GM19240 (cell line): ENCODE measurements around the gene THSD1.
"Not testable (repeated sequence)": the region's sequence is repeated elsewhere in the genome, so short reads cannot be mapped to it uniquely, and the experiment has no call there.

Experiments used
- DNase-seq: peaks from one replicate; pipeline ENCODE4 v3.0.0; 2011; ENCODE audit warnings: low spot score; ENCODE audit not compliant: insufficient read length

Gene THSD1

DNA sequence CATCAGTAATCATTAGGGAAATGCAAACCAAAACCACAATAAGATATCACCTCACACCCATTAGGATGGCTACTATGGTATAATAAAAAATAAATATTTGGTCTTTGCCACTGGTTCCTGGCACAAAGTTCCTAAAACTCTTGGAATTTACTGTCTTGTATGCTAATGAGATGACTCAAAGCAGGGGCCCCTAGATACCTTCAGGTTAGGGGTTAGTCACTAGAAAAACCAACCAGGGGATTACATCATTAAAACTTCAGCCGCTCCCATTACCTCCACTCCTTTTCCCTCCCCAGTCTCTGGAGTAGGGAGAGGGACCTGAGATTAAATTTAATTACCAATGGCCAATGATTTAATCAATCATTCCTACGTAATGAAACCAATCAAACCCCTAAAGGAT is 49.6 kb downstream of the THSD1 start:
- no peak for DNase-seq

DNA sequence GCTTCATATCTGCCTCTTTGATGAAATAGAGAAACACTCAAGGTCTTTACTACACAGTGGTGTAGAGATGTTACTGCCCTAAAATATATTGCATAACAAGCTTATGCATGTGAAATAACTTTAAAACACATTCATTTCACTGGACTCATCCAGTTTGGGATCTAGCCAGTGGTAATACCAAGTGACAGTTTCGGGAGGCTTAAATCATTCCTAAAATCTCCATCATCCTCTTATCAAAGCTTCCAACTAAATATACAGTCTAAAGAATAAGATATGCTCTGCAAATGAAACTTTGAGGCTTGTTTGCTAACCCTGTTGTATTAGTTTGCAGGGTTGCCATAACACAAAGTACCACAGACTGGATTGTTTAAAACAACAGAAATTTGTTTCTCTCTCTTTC is 52.8 kb downstream of the THSD1 start:
- DNase-seq, result no peak

DNA sequence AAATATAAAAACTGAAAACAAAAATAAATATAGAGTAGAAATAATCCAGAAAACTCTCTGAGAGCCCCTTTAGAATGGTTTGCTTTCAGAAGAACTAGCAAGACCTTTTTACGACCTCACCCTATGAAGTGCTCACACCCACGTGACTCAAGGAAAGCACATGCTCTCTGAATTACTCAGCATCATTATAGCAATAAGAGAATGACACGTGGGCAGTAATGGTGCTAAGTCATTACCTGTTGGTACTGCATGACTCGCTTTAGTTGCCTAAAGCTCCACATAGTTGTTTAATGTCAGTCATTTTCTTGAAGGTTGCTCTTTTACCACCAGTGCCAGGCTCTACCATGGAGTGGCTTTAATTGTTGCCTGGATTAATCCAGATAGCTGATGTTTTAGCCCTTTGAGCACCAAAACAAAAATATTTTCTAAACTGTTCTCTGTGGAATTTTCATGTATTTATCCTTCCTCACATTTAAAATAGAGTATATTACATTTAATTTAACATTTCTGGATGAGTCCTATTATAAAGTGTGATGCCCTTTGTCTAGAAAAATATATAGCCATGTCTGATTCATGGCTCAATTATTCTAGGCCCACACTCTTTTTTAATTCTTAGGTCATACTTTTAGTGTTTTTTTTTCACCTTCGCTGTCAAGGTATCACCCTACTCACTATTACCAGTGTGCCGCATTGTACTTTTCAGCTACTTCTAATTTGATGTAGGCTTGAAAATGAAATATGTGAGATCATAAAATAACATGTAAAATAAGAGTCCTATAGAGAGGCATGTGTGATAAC is 56.8 kb downstream of the THSD1 start:
- no peak for DNase-seq

DNA sequence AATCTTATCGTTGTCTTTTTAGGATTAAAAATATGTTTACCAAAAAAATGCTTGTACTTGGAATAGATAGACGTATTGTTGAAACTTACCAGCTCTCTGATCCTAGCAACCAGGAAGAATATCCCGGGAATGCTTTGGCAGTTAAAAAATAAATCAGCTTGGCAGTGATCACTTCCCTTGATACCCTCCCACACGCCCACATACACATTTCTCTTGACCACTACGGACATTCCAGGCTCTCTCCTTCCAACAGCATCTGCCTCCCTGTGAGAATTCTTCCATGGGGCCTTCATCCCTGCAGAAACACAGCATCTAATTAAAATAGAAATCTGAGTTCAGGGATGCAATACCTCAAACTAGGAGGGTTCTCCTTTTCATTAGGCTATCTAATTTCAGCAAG is 57.9 kb downstream of the THSD1 start:
- DNase-seq, result no peak

DNA sequence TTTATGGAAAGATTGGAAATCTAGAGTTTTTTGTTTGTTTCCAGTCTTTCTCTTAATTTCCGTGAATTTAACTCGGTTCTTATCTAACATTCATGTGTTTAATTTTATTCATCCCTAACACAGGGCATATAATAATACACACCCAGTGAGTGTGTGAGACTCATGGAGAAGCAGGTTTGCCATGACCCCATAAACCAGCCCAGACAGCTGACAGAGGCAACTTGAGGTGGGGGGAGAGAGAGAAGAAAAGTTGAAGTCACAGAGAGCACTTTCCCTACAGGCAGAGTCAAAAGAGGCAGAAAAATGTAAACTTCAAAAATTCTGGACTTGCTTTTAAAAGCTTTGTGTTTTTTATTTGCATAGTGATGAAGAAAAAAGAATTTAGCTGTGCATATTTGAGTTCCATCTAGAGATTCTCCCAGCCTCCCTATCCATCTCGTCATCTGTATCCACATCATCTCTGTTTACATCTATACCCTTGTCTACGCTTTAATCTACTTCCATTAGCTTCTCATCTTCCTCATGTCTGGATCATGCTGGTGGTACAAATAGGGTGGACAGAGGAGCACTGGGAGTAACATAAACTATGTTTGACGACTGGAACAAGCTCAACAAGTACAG is 60.2 kb downstream of the THSD1 start:
- no peak for DNase-seq

DNA sequence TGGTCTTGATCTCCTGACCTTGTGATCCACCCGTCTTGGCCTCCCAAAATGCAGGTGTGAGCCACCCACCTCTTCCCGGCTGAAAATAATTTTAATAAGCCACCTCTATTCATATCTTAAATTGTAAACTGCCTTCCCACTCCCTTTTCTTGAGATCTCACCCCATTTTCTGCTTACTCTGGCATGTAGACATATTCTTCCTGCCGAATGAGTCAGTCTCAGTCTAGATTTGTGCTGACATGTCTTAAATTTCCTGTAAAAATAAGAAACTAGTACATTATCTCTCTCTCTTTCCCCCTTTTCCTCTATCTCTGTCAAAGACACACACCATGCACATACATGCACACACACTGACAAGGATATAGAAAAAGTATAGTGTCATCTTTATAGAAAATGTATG is 60.9 kb downstream of the THSD1 start:
- DNase-seq, result no peak

DNA sequence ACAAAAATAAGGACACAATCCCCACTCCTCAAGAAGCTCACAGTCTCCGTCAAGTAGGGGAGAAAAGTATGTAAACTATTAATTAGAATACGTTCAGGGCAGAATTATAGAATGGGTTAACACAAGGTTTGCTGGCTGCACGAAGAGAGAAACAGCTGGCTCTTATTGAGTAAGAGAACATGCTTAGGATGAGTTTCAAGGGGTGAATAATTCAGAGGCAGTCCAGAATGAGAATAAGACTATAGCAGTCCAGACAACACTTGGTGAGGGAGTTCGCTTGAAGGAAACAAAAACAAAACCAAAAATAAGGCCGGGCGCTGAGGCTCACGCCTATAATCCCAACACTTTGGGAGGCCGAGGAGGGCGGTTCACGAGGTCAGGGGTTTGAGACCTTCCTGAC is 61.9 kb downstream of the THSD1 start:
- DNase-seq, result no peak

DNA sequence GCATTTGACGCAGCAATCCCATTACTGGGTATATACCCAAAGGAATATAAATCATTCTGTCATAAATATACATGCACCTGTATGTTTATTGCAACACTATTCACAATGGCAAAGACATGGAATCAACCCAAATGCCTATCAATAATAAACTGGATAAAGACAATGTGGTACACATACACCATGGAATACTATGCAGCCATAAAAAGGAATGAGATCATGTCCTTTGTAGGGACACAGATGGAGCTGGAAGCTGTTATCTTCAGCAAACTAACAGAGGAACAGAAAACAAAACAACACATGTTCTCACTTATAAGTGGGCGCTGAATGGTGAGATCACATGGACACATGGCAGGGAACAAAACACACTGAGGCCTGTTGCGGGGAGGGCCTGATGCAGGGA is 63.8 kb downstream of the THSD1 start:
- DNase-seq, result not testable (repeated sequence)

DNA sequence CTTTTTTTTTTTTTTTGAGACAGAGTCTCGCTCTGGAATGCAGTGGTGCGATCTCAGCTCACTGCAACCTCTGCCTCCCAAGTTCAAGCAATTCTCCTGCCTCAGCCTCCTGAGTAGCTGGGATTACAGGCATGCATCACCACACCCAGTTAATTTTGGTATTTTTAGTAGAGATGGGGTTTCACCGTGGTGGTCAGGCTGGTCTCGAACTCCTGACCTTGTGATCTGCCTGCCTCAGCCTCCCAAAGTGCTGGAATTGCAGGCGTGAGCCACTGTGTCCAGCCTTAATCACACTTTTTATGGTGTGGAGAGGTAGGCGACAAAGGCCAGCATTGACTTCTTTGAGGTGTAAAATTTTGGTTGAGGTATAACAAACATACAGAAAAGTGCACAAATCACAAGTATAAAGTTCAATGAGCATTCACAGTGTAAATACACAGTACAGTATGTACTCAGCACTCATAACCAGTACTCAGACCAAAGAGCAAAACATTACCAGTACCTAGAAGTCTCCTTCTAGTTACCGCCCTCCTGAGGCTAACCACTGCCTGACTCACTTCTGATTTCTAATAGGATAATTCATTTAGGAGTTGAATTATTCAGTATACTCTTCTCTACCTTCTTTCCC is 68.0 kb downstream of the THSD1 start:
- DNase-seq, result not testable (repeated sequence)

DNA sequence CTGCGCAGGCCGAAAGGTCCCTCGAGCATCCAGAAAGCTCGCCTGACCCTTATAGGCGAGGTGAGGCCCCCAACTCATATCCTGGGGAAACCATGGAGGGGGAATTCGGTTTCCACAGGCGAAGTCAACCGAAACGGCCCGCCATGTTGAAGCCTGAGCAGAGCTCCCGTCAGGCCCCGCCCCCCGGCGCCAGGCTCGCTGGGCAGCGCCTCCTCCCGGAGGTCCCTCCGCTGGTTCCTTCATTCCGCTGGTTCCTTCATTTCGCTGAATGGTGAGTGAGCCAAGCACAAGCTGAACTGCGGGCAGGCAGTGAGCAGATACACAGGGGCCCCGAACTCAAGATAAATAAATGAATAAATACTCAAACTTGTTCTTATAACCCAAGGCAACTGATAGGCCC is 71.9 kb downstream of the THSD1 start:
- DNase-seq, result not testable (repeated sequence)

DNA sequence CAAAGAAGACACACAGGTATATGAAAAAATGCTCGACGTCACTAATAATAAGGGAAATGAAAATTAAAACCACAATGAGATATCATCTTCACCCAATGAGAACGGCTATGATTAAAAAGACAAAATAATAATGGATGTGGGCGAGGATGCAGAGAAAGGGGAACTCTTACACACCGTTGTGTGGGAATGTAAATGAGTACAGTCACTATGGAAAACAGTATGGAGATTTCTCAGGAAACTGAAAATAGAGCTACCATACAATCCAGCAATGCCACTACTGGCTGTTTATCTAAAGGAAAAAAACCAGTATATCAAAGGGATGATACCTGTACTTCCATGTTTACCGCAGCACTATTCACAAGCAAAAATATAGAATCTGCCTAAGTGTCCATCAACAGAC is 74.1 kb downstream of the THSD1 start:
- not testable (repeated sequence) for DNase-seq
